Stimulated activated CD4-positive, alpha-beta T cell treated with anti-CD3 and anti-CD28 coated beads, TNF-alpha, amount 100 ng/mL, for 1 hour (primary cell): ENCODE results near the gene GRN.
"Not testable (repeated sequence)": the region's sequence is repeated elsewhere in the genome, so short reads cannot be mapped to it uniquely, and the experiment has no call there.

ENCODE experiments used
- DNase-seq, 3 donors: peaks; one replicate each; pipeline ENCODE4 v3.0.0-alpha.2; 2020; ENCODE audit warnings: low read depth in 3 of 3, low spot score in 1 of 3

The GRN gene

GRCh38 chr17:44346064-44346844, 1.2 kb downstream of the GRN start:
- no peak for DNase-seq

DNA sequence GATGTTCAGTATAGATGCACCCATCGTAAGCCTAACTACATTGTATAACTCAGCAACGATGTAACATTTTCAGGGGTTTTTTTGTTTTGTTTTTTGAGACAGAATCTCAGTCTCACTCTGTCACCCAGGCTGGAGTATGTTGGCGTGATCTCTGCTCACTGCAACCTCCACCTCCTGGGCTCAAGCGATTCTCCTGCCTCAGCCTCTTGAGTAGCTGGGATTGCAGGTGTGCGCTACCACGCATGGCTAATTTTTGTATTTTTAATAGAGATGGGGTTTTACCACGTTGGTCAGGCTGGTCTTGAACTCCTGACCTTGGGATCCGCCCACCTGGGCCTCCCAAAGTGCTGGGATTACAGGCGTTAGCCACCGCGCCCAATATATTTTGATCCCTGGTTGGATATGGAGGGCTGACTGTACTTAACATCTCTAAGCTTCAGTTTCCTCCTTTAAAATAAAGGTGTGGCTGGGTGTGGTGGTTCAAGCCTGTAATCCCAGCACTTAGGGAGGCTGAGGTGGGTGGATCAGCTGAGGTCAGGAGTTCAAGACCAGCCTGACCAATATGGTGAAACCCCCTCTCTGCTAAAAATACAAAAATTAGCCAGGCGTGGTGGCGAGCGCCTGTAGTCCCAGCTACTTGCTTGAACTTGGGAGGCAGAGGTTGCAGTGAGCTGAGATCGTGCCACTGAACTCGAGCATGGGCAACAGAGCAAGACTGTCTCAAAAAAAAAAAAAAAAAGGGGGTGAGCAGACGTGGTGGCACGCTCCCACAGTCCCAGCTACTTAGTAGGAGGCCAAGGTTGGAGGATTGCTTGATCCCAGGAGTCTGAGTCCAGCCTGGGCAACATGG, 2.3 kb downstream of the GRN start:
- not testable (repeated sequence) for DNase-seq

DNA sequence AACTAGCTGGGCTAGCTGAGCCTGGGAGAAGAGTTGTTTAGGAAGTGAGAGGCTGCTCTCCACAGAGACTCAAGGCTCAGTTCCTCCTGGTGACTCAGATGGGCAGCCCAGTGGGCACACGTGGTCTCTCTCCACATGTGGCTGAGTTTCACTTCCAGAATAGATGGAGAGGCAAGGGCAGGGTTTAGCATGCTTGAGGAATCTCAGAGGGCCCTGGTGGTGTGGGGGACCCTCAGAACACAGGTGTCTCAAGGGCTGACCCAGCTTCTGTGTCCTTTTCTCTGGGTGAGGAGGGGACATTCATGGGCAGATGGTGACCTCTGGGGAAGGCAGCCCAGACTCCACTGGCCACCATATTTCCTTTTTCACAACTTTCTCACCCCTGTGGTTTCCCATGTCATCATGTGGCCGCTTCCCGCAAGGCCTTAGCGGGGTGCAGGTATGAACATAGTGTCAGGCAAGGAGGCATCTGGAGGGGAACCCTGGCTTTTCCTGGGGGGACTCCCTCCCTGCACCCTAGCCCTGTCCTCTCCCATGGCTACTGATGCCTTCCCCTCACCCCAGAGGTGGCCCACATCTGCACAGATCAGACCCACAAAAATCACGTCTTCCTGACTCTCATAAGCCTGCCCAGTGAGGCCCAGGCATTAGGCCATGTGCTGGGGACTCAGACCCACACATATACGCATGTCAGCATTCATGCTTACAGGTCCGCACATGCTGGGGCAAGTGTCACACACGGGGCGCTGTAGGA, 3.3 kb downstream of the GRN start:
- DNase-seq = no peak

- DNase-seq = no peak
Measured at GRCh38 chr17:44348988-44349364, 3.9 kb downstream of the GRN start.

DNA sequence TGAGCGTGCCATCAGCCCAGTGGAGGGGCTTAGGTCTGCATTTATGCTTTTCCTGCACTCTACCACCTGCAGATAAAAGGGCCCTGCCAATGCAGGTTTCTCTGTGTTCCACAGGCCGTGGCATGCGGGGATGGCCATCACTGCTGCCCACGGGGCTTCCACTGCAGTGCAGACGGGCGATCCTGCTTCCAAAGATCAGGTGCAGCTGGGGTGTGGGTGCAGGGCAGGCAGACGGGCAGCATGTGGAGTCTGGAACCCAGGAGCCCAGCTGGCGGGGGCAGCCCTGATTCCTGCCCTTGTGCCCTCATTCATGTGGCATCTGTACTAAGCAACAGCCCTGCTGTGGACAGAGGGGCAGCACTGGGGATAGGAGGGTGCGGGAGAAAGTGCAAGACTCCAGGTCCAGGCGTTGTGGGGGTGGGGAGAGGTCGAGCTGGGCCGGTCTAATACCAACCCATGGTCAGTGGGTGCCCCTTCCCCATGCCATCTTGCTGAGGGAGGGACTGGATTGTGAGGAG, 4.5 kb downstream of the GRN start:
- no peak for DNase-seq

DNA sequence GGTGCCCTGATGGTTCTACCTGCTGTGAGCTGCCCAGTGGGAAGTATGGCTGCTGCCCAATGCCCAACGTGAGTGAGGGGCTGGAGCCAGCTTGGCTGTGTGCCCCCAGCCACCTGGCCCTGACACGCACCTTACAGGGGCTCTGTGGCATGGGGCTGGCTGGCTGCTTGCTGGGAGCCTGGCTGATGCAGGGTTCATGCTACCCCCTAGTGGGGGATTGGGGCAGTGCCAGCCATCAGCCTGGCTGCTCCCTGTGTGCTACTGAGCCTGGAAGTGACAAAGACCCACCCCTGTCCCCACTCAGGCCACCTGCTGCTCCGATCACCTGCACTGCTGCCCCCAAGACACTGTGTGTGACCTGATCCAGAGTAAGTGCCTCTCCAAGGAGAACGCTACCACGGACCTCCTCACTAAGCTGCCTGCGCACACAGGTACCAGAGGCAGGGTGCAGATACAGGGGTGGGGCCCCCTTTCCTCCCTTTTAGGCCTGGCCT, 5.7 kb downstream of the GRN start:
- DNase-seq = peak in 2 of 3 donors; percentile 47 to 66

DNA sequence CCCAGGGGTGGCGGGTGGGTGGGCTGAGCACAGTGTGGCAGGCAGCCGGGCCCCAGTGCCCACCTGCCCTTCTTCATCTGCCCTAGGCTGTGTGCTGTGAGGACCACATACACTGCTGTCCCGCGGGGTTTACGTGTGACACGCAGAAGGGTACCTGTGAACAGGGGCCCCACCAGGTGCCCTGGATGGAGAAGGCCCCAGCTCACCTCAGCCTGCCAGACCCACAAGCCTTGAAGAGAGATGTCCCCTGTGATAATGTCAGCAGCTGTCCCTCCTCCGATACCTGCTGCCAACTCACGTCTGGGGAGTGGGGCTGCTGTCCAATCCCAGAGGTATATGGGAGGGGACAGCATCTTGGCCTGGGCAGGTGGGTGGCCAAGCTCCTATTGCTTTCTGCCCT, 6.4 kb downstream of the GRN start:
- no peak for DNase-seq

- no peak for DNase-seq
Measured at GRCh38 chr17:44351961-44352827, 7.1 kb downstream of the GRN start.

DNA sequence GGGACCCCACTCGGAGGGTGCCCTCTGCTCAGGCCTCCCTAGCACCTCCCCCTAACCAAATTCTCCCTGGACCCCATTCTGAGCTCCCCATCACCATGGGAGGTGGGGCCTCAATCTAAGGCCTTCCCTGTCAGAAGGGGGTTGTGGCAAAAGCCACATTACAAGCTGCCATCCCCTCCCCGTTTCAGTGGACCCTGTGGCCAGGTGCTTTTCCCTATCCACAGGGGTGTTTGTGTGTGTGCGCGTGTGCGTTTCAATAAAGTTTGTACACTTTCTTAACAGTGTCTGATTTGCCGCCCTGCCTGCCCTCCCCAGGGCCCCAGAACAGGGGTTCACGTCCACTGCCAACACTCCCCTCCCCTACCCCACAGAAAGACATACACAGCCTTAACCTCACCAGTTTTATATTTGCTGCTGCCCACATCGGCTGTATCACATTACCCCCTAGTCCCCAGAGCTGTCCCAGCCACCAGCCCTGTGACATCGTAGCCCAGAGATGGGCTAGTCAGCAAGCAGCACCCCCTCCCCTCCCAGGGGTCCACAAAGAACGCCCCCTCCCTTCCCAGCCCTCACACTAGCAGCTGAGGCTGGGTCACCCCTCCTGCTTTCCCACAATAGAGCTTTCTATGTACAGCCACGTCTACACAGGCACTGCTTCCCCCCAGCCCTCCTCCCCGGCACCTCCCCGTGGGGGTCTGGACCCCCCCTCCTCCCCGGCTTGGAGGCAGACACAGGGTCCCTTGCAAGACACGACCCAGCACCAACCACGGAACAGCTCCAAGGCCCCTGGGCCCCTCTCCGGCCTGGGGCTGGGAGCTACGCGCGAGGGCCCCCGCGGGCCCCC, 7.9 kb downstream of the GRN start:
- no peak for DNase-seq

DNA sequence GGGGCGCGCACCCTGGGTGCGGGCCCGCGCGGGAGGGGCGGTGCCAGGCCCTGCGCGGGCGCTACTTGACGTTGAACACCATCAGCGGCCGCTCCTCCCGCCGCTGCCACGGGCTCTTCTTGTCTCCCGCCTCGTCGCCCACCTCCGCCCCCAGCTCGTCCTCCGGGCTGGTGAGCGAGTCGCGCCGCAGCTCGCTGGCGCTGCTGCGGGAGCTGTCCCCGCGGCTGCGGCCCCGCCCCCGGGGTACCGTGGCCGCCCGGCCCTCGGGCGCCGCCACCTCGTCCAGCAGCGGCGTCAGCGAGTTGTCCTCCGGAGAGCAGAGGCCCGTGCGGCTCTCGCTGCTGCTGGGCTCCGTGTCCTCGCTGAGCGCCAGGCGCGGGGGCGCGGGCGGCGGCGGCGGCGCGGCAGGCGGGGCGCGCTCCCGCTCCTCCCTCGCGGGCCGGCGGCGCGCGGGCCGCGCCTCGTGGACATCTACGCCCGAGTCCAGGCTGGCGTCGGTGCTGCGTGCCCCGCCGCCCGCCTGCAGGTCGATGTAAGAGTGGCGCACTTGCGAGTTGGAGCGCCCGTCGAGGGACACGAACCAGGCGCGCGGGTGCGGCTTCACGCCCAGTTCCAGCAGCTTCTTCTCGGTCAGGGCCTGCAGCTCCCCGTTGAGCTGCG, 8.7 kb downstream of the GRN start:
- no peak for DNase-seq

- DNase-seq = peak in 1 of 3 donors; percentile 55
Measured at GRCh38 chr17:44354582-44355561, 9.8 kb downstream of the GRN start.

- DNase-seq = no peak
Measured at GRCh38 chr17:44355642-44356099, 10.6 kb downstream of the GRN start.

DNA sequence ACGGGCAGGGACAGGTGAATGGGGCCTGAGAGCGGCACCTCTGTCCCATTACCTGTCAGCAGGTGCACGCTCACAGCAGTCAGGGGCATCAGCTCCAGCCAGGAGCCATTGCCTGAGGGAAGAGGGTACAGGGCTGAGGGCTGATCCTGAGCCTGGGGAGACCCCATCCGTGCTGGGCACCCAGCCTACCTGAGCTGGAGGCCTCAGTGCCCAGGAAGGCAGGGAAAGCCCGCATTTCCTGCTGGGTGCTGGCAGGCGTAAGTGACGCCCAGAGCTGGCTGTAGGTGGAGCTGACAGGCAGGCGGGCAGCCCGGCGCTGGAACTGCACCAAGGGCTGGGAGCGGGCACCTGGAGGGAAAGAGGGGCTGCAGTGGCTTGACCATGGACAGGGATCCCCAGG, 11.1 kb downstream of the GRN start:
- no peak for DNase-seq

DNA sequence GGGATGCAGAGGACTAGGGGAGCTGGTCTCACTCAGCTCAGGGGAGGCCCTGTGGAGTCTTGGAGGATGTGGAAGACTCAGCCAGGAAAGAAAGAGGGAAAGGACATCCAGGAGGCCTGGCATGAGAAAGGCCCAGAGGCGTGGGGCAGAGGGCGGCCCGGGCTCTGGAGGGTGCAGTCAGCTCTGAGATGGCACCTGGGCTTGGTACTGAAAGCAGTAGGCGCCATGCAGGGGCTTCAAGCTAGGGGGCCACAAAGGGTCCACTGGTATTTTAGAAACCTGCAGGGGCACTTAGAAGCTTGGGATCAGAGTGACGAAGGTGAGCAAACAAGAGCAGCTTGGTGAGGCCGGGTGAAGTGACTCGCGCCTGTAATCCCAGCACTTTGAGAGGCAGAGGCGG, 13.0 kb downstream of the GRN start:
- no peak for DNase-seq

DNA sequence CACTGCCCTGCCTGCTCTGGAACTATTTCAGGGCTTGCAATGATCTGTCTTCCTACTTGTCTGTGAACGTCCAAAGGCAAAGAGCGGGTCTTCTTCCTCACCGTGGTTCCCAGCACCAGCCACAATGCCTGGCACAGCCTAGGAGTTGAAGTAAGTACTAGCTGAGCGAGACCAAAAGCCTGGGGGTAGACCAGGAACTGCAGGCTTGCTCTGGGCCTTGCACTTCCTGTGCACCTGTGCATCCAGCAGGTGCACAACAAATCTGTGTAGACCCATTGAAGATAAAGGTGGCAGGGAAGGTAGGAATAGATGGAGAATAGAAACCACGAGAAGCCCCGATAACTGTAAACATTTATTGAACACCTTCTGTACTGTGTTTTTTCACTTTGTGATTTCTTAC, 13.9 kb downstream of the GRN start:
- DNase-seq = no peak

- no peak for DNase-seq
Measured at GRCh38 chr17:44359458-44360143, 14.5 kb downstream of the GRN start.

DNA sequence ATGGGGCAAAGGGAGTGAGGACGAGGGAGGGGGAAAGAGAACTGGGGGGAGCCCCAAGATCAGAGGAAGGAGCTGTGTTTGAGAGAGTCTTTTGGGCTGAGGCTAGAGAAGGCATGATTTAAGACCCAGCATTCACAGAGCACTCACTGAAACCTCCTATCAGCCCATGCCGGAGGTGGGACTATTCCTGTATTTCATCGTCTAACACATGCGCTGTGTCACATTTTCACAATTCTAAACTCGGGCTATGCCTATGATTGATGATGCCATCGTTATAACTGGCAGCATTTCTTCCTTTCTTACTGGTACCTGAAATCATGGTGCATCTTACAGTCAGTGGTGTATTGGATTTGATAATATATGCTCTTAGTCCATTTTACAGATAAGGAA, 15.0 kb downstream of the GRN start:
- no peak for DNase-seq
